Stimulated activated naive CD4-positive, alpha-beta T cell (primary cell): ENCODE measurements around the gene HOXD3.
A peak's percentile ranks its signal among the peaks of the same experiment; 100 is the strongest.

ENCODE experiments used
- DNase-seq, 6 experiments: peaks; one replicate each; lab custom pipeline; 2025; lab: John Stamatoyannopoulos, UW

HOXD3 gene

DNA sequence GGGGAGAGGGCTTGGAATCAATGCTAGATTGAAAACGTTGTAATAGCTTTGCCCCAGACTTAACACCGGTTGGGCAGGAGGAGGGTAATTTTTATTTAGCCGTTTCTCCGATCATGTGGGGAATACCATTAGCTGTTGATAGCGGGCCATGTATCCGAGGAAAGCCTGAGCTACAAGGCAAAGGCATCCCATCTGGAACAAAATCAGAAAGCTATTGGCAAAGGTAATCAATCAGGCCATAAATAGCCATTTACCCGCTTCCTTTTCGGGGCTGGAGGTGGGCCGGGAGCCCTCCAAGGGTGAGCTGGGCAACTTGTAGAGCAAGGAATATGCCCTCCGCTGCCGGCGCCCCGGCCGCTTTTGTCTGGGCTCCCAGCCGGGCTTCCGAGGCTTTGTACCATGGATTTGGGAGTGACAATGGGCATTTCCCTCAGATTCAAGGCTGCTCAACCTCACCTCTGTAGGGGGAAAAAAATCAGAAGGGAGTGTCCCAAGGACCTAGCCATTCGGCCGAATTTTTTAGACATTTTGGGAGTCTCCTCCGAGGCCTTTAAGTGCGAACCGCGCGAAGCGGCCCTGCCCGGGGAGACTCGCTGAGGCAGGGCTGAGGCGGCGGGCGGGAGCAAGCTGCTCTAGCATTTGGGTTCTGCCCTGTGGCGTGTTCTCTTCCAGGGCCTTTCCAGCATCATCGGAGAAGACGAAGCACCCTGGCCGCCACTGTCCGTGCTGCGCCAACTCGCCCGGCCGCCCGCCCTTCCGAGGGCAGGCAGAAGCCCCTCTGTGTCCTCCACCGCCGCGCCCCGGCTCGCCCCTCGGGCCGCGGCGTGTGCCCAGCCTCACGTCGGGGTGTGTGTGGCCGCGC lies 35.7 kb upstream of the HOXD3 start:
- no peak for DNase-seq

DNA sequence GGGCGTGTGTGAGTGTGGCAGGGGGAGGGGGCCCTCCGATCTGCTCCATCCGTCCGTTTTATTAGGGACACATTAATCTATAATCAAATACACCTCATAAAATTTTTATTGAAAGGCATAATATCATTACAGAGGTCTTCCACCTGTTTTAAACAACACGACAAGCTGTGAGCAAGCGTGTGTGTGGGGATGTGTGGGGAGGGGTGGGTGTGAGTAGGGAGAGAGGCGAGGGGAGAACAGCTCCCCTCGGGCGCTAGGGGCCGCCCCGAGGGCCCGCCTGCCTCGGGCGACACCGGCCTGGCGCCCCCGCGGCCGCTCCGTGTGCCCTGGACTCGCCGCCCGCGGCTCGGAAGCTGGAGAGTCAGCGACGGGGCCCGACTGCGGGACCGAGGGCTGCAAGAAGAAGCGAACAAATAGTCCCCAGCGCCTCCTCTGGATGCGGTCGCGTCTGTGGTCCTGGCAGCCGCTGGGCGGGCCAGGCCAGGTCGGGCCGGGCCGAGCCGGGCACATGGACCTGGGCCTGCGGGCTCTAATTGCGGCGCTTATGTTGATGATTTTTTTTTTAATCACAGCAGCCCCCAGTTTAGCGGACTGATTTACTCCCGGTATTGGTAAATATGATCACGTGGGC lies 34.9 kb upstream of the HOXD3 start:
- no peak for DNase-seq

DNA sequence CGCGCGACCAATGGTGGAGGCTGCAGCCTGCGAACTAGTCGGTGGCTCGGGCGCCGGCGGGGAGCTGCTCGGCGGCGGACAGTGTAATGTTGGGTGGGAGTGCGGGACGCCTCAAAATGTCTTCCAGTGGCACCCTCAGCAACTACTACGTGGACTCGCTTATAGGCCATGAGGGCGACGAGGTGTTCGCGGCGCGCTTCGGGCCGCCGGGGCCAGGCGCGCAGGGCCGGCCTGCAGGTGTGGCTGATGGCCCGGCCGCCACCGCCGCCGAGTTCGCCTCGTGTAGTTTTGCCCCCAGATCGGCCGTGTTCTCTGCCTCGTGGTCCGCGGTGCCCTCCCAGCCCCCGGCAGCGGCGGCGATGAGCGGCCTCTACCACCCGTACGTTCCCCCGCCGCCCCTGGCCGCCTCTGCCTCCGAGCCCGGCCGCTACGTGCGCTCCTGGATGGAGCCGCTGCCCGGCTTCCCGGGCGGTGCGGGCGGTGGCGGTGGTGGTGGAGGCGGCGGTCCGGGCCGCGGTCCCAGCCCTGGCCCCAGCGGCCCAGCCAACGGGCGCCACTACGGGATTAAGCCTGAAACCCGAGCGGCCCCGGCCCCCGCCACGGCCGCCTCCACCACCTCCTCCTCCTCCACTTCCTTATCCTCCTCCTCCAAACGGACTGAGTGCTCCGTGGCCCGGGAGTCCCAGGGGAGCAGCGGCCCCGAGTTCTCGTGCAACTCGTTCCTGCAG lies 34.3 kb upstream of the HOXD3 start, which contains the start of gene HOXD9:
TSS of gene HOXD9 (plus strand) at position 37 of the 728 bp plus-strand sequence. CDS start at position 87, 50 bp downstream.
- peak in 2 of 6 experiments; percentile 10 to 34 for DNase-seq

DNA sequence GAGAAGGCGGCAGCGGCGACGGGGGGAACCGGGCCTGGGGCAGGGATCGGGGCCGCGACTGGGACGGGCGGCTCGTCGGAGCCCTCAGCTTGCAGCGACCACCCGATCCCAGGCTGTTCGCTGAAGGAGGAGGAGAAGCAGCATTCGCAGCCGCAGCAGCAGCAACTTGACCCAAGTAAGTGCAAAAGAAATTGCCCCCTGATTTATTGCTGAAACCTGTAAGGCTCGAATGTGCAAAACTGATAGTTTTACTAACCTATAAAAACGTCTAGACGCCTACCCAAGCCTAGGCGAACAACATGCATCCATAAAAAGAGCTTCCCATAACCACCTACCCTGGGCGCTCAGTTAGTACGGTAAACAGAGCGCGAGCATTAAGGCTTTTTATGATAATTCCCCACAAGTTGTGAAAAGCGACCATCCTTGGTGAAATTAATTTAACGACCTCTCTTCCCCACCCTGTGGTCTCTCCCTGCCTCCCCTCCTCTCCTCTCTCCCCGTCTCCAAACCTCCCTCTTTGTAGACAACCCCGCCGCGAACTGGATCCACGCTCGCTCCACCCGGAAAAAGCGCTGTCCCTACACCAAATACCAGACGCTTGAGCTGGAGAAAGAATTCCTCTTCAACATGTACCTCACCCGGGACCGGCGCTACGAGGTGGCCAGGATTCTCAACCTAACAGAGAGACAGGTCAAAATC lies 33.5 kb upstream of the HOXD3 start:
- DNase-seq = no peak

DNA sequence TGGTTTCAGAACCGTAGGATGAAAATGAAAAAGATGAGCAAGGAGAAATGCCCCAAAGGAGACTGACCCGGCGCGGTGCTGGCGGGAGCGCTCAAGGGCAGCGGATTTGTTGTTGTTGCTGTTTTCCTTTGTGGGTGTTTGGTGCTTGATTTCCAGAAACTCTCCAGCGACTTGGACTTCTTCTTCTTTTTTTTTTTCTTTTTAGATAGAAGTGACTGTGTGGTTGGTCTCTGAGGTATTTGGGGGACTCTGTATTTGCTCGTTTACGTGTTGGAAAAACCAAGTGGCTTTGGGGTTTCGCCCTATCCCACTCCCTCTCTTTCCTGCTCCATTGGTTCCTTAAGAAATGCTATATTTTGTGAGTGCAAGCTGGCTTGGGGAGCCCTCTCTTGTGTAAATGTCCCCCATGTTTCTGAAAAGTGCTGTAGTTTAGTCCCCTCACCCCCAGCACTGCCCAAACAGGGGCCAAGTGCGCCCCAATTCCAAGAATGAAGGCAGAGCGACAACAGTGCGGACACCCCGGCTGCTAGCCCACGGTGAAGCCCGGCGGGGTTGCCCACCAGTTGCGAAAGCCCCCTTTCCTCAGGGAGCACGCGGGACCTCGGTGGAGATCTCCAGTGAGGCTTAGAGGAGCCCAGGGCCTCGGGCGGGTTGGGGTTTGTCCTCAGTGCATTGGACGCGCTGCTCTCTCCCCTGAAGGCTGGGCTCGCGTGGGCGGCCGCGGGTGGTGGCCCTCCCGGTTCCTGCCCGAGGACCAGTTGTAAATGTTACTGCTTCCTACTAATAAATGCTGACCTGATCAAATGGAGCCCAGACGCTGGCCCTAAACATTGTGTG lies 32.8 kb upstream of the HOXD3 start:
- no peak for DNase-seq

DNA sequence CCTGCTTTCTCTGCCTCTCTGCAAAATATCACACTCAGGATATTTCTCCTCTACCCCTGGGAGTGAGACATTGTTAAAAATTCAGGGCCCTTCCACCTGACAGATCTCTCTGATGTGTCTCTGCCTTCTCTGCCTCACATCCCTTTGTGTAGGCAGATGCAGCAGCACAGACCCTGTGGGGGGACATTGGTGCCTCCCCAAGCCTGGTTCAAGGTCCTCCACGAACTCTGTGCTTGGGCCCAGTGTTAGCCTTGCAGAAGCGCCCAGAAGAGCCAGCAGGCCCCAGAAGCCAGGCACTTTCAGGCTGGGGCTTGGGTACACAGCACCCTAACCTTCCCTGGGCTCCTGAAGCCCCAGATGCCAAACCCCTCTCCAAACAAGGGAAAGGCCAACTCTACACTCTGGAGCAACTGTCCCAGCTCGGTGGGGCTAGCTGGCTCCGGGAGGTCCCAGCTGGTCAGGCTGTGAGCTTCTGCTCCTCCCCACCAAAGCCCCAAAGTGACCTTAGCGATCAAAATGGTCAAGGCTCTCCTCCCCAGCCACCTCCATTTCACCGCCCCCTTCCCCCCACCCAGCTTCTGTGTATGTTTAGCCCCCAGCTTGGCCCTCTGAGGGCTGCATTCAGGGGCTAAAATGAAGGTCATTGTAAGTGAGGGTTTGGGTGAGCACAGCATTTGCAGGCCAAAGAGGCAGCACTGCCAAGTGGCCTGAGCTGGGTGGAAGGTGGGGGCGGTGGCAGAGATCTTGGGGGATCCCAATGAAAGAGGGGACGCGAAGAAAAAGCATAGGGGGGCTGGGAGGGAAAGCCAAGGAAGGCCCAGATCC lies 31.9 kb upstream of the HOXD3 start:
- no peak for DNase-seq

DNA sequence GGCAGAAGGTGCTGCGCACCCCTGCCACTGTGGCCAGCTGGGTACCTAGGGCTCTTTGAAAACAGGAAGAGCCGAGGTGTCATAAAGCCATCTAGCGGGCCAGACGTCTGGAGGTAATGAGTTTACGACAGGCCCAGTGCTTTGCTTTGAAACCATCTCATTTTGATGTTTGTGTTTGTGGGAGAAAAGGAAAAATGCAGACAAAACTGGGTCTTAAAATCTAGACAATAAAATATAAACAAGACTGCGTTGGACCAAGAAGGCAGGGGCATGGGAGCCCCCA lies 31.4 kb upstream of the HOXD3 start:
- DNase-seq = no peak

DNA sequence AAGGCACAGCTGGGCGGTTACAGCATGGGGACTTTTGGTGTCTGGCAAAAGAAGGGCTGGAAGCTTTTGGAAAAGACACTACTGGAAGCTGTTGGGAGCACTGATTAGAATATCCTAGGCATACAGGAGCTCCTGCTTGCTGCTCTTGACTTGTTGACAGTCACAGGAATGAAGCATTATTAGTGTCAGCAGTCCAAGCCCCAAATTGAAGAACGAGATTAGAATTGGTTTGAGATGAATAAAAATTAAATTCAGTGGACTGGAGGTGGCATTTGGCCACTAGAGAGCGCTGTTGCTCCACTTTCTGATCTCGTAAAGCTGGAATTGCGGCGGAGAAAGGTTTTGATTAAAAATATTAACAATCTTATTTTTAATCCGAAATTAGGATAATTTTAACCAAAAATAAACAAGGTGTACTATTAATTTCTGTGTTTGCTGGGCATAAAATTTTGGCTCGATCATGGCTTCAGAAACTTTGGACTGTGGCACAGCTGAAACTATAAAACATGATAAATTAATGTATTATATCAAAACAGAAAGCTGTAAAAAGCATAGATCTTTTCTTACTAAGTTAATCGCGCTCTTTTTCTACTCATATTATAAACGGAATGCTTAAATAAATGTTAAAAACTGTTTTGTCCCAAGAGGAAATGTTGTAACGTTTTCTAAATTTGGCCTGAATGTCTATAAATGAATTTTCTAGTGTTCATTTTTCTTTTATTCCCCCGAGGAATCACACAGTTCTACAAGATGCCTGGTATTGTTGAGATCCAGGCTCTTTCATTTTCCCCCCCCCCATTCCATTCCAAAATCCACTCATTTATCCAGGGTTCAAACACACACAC lies 30.0 kb upstream of the HOXD3 start:
- DNase-seq = peak; percentile 30 to 78 (median 56)

DNA sequence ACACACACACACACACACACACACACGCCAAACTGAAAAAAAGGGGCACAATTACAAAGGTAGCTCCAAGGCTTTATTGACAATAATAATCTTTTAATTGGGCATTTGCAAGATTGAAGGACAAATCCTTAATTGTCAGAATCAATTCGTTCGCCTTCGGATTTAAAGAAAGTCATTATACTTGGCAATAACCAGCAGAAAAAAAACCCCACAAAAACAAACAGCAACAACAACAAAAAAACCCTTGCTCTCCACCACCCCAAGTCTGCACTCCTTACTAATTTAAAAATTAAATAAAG lies 29.4 kb upstream of the HOXD3 start:
- DNase-seq = no peak

DNA sequence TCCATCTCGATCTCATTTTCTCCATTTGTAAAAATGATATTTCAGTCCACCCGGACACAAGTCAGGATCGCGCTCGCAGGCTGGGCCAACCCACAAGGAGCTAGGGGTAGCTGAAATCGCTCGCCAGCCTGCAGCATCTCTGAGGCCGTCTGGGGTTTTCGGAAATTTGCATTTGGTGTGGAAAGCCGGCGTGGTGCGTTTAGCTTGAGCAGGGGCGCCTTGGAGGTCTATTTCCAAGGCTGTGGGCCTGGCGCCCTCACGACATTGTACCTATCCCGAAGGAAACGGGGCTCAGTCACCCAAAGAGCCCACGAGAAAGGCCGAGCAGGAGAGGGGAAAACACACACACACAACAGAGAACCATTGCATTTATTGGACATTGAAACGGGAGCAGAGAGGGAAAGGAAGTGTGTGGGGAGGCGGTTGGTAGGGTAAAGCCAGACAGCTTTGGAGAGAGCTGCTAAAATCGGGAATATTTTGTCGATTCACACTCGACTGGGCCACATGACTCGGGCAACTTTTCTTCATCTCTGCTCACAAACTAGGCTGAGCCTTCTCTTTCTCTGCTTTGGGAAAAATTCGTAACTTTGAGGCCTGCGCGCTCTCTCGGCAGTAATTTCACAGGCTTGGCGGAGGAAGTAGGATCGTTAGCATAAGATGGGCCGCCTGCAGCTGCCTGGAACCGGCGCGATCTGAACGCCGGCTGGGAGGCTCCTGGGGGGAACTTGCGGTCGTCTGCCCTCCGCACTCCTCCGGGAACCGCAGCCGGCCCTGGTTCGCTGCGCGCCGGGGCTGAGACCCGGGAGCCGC lies 28.7 kb upstream of the HOXD3 start:
- no peak for DNase-seq

DNA sequence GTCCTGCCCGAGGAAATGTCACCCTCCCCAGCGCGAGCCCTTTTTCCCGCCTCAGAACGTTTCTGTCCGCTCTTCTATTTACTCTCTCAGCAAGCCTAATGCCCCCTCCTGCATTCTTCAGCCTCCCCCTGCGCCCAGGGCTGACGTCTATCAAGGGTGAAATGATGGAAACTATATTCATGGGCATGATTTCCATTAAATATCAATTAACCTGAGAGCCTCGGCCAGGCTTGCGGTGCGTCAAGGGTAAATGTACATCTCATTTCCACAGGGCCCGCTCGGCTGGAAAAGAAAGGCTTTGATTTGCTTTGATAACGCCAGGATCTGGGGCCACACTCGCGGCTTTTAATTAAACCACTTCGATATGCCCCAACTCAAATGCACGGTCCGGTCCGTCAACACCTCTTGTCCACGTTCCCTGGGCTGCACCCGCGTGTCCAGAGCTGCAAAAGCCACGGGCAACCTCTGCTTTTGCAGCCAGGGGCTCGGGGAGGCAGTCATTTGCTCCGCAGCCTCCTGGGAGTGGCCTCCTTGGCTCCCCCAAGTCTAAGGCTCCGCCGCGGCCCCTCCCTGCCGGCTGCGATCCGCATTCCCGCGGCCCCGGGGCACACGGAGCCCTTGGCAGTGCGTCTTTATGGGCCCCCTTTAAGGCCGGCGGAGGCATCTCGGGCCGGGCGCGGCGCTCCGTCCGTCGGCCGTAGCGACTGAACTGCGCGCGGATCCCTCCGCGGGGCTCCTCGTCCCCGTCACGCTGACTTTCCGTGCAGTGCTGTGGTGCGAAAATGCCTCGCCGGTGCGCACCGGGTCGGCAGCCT lies 27.9 kb upstream of the HOXD3 start, which contains the start of gene HOXD8:
TSS of gene HOXD8 (plus strand) at position 724 of the 815 bp plus-strand sequence. CDS start 662 bp downstream, outside the sequence.
- DNase-seq = no peak

DNA sequence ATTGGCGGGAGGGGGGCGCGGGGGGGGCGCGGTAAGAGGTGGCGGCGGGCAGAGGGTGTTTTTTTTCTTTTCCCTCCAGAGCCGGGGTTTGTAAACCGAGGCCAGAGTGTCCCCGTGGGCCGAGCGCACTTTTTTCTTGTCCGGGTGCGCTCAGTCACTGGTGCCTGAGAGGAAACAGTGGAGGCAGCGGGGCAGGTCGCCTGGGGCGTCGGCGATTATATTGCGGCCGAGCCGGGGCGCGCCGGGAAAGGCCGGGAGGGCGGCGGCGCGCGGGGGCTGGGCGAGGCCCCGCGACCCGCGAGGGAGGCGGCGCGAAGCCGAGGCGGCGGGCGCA lies 27.3 kb upstream of the HOXD3 start:
- no peak for DNase-seq

DNA sequence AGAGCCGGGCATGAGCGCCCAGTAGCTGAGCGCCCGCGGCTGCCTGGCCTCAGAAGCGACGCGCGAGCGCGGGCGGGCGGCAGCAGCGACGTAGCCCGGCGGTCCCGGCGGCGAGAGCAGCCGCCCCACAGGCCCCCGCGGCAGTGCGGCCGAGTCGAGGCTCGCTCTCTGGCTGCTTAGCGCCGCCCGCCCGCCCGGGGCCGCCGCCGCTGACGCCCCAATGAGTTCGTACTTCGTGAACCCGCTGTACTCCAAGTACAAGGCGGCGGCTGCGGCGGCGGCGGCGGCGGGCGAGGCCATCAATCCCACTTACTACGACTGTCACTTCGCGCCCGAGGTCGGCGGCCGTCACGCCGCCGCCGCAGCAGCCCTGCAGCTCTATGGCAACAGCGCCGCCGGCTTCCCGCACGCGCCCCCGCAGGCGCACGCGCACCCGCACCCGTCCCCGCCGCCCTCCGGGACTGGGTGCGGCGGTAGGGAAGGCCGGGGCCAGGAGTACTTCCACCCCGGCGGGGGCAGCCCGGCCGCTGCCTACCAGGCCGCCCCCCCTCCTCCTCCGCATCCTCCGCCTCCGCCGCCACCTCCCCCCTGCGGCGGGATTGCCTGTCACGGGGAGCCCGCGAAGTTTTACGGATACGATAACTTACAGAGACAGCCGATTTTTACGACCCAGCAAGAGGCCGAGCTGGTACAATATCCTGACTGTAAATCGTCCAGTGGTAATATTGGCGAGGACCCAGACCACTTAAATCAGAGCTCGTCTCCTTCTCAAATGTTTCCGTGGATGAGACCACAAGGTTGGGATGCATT lies 26.8 kb upstream of the HOXD3 start:
- no peak for DNase-seq

DNA sequence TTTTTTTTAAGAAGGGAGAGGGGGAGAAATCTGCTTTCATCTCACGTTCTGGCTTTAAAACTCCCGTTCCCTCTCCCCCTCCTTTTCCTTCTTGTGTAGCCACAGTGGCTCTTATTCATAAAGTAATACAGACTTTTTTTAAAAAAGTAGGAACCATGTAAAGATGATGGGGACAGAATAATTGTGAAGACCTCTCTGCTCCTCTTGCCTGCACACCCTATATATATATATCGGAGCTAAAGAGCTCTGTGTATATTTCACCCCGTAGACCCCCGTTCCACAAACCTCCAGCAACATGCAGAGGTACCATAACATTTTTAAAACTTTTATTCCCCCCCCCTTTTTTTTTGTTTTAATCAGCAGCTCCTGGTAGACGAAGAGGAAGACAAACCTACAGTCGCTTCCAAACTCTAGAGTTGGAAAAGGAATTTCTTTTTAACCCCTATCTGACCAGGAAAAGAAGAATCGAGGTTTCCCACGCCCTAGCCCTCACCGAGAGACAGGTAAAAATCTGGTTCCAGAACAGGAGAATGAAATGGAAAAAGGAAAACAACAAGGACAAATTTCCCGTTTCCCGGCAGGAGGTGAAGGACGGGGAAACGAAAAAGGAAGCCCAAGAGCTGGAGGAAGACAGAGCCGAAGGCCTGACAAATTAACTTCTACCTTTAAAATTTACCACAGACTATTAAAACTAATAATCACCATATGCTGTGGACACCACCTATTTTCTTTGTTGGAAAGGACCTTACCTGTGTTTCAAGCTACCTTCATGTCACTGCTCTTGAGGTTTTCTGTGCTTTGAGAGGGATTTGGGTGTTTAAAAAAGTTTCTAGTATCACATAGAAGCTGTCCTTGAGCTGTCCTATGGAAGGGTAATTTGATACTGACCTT lies 25.9 kb upstream of the HOXD3 start:
- DNase-seq = no peak

DNA sequence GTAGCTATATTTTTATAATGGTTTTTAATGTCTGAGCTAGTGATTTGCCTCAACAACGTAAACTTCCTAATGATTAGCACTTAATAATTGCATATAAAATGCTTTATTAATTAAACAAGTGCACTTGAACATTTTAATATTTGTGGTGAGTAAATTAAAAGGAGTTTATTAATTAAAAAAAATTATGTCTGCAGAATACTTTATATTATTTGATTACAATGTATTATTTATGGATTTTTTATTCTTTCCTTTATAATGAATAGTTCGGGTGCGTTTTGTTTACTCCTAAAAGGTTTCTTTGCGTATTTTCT lies 25.3 kb upstream of the HOXD3 start:
- DNase-seq = no peak
